Smooth muscle cell (in vitro differentiated cells): Measurements from ENCODE around the gene LSG1. TPM values are rescaled to one million over a fixed set of nuclear protein-coding genes. Genes with fewer than 3 reads are reported as not detected.

Experiments
- DNase-seq: peaks from one replicate; lab custom pipeline; 2025; ENCODE audit not compliant: unreplicated experiment; lab: John Stamatoyannopoulos, UW
- H2AFZ ChIP-seq: fragments of 200-600 bp; sonication (generic); 2 replicates; pipeline ENCODE4 v1.6.0; 2016; ENCODE audit warnings: antibody characterized with exemption, low read depth, mild to moderate bottlenecking
- H3F3A ChIP-seq: fragments of 200-600 bp; sonication (generic); 2 replicates; pipeline ENCODE4 v1.6.0; 2017; ENCODE audit warnings: antibody characterized with exemption, low read depth
- H3K27ac ChIP-seq: fragments of 200-600 bp; sonication (generic); 2 replicates; pipeline ENCODE4 v1.5.1; 2016; ENCODE audit warnings: low read depth, mild to moderate bottlenecking
- H3K27me3 ChIP-seq: fragments of 200-600 bp; sonication (generic); 2 replicates; pipeline ENCODE4 v1.6.1; 2016; ENCODE audit warnings: low read depth, mild to moderate bottlenecking
- H3K36me3 ChIP-seq: fragments of 200-600 bp; sonication (generic); 2 replicates; pipeline ENCODE4 v1.5.1; 2016; ENCODE audit warnings: low read depth
- H3K4me1 ChIP-seq: fragments of 200-600 bp; sonication (generic); 2 replicates; pipeline ENCODE4 v1.5.1; 2016; ENCODE audit warnings: low read depth
- H3K4me2 ChIP-seq: fragments of 200-600 bp; sonication (generic); 2 replicates; pipeline ENCODE4 v1.6.0; 2016; ENCODE audit warnings: mild to moderate bottlenecking
- H3K4me3 ChIP-seq: fragments of 200-600 bp; sonication (generic); 2 replicates; pipeline ENCODE4 v1.5.1; 2016; ENCODE audit warnings: mild to moderate bottlenecking
- H3K79me2 ChIP-seq: fragments of 200-600 bp; sonication (generic); 2 replicates; pipeline ENCODE4 v1.6.0; 2016; ENCODE audit warnings: low read depth, mild to moderate bottlenecking
- H3K9ac ChIP-seq: fragments of 200-600 bp; sonication (generic); 2 replicates; pipeline ENCODE4 v1.6.0; 2016; ENCODE audit warnings: low read depth
- H3K9me3 ChIP-seq: fragments of 200-600 bp; sonication (generic); replicated peaks from 2 replicates; pipeline ENCODE4 v1.5.1; 2016; ENCODE audit warnings: low read depth
- H4K20me1 ChIP-seq: fragments of 200-600 bp; sonication (generic); 2 replicates; pipeline ENCODE4 v1.6.0; 2016; ENCODE audit warnings: low read depth
- WGBS: methylation state at CpG from one replicate; pipeline ENCODE4 v1.1.7; 2016; ENCODE audit warnings: low lambda C conversion rate; 5-methylcytosine and 5-hydroxymethylcytosine counted together
- polyA plus RNA-seq: library from polyadenylated mRNA; unstranded; fragments of >200 nt; fragmentation: Nextera tagmentation; extraction: Ambion mirVana; gene quantifications from 2 replicates; pipeline ENCODE4 v1.2.1, GENCODE V29; 2016
- total RNA-seq: library from RNA; depleted of rRNA; stranded (reverse); fragments of >200 nt; gene quantifications from 2 replicates; pipeline ENCODE4 v1.2.3, GENCODE V29; 2014
- TF ChIP-seq, protein P1 (sequence below): fragments of 200-600 bp; sonication (generic); IDR thresholded peaks from 2 replicates; pipeline ENCODE4 v1.5.1; 2017; ENCODE audit warnings: borderline replicate concordance, mild to moderate bottlenecking, antibody characterized with exemption; ENCODE audit not compliant: insufficient read depth, poor library complexity, severe bottlenecking

The LSG1 gene
- total and polyA plus RNA-seq, 2 experiments from 2014 or later = 14.0 to 29.1 TPM

DNA sequence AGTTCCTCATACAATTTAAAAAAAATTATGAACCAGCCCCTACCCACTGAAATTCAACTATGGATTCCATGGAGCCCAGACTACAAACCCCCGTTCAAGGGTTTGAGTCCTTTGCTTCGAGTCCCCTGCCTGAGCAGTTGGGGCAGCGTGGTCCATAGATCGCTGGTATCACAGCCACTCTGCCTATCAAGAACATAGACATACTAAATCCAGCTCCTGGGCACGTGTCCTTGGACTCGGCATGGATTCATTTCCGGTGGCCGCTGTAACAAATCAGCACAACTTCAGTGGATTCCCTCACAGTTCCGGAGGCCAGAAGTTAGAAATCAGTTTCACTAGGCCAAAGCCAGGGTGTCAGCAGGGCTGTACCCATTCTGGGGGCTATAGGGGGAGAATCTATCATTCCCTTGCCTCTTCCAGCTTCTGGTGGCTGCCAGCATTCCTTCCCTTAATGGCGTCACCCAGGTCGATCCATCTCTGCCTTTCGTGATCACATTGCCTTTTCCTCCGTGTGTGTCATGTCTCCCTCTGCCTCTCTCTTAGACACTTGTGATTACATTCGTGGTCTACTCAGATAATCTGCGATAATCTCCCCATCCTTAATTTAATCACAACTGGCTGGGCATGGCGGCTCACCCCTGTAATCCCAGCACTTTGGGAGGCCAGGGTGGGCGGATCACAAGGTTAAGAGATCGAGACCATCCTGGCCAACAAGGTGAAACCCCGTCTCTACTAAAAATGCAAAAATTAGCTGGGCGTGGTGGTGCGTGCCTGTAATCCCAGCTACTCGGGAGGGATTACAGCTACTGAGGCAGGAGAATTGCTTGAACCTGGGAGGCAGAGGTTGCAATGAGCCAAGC is 34.2 kb downstream of the LSG1 start:
- no peaks in the 10 kb centered on the region for H3K27me3 ChIP-seq
- no peak overlapping the region for H3K9ac ChIP-seq

DNA sequence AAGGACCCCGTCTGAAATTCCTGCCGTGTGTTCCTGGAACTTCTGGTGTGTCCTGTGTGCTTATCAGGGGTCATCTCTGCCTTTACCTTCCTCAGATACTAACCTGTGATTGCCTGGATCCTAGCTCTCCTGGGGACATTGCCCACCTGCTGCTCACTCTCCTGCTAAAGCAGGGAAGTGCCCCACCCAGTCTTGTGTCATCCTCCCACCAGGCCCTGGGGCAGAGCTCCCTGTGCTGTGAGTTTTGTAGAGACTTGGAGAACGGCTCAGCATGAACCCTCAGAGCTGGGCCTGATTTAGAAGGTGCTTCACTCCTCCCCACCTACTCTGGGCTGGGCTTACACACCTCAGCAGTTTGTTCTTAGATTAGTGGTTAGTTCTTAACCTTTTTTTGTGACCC is 34.9 kb downstream of the LSG1 start:
- H3K36me3 ChIP-seq = no peaks in the 10 kb centered on the region
- H4K20me1 ChIP-seq = no peaks in the 10 kb centered on the region
- TF ChIP-seq, protein P1, sequence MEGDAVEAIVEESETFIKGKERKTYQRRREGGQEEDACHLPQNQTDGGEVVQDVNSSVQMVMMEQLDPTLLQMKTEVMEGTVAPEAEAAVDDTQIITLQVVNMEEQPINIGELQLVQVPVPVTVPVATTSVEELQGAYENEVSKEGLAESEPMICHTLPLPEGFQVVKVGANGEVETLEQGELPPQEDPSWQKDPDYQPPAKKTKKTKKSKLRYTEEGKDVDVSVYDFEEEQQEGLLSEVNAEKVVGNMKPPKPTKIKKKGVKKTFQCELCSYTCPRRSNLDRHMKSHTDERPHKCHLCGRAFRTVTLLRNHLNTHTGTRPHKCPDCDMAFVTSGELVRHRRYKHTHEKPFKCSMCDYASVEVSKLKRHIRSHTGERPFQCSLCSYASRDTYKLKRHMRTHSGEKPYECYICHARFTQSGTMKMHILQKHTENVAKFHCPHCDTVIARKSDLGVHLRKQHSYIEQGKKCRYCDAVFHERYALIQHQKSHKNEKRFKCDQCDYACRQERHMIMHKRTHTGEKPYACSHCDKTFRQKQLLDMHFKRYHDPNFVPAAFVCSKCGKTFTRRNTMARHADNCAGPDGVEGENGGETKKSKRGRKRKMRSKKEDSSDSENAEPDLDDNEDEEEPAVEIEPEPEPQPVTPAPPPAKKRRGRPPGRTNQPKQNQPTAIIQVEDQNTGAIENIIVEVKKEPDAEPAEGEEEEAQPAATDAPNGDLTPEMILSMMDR = no peak
- no peak overlapping the region for H3K9ac ChIP-seq
- no peaks in the 10 kb centered on the region for H3K27me3 ChIP-seq
- H3K4me3 ChIP-seq = no peak overlapping the region
- WGBS = 63% methylated on average over 3 of the region's 3 CpGs
- H3K9me3 ChIP-seq = no peaks in the 10 kb centered on the region
- H3F3A ChIP-seq = peaks cover 5% of the 10 kb centered on the region
- no peak overlapping the region for H3K4me2 ChIP-seq
- no peak overlapping the region for H2AFZ ChIP-seq
- no peak overlapping the region for H3K27ac ChIP-seq
- H3K4me1 ChIP-seq = no peaks in the 10 kb centered on the region
- H3K79me2 ChIP-seq = no peaks in the 10 kb centered on the region
- no peak for DNase-seq

More for the DNA sequence above, 34.2 kb downstream of the LSG1 start:
- no peak overlapping the region for H3K27ac ChIP-seq
- no peak overlapping the region for H3K4me2 ChIP-seq
- no peaks in the 10 kb centered on the region for H4K20me1 ChIP-seq
- TF ChIP-seq, protein P1 = no peak
- DNase-seq = no peak
- H3K79me2 ChIP-seq = no peaks in the 10 kb centered on the region
- H3K4me1 ChIP-seq = no peaks in the 10 kb centered on the region
- H3F3A ChIP-seq = peaks cover 5% of the 10 kb centered on the region
- peaks cover 2% of the 10 kb centered on the region for H3K36me3 ChIP-seq
- WGBS = 95% methylated on average over 22 of the region's 22 CpGs
- no peak overlapping the region for H3K4me3 ChIP-seq
- no peaks in the 10 kb centered on the region for H3K9me3 ChIP-seq
- no peak overlapping the region for H2AFZ ChIP-seq

DNA sequence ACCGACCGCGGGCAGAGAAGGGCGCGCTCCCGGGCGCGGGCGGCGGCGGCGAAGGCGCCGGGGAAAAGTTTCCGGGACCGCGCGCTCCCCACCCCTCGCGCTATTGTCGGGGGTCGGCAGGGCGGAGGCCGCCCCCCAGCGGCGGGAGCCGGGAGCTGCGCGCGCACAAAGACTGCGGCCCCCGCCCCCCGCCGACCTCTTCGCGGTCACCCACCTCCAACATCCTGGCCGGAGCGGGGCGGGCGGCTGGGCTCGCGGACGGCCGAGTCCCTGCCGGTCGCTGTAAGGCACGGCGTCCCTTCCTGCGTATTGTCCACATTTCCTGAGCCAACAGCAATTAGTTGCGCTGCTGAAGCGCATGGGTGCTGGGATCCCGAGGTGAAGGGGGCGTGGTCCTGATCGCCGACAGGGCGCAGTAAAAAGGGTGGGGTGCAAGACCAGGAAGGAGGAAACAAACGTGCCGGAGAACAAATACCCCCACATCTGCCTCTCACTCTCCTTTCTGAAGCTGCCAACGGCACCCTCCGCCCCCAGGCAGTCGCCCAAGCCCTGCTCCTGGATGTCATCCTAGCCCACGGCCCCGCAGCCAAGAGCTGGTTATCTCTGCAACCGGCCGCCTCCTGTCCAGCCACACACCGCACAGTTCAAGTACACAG is 38.5 kb downstream of the LSG1 start, which contains the start of gene TMEM44:
TMEM44 (minus strand) TSS at position 71 of the 656 bp plus-strand sequence. CDS start 204 bp downstream, outside the sequence.
- Histone ChIP-seq H3K27ac (peak within 1 kb of the TSS; percentile 31), H3K4me3 (peak within 1 kb of the TSS; percentile 88), H3K36me3 (no peaks in the 10 kb centered on the region), H3K4me2 (peak within 1 kb of the TSS; percentile 98), H3K9me3 (no peaks in the 10 kb centered on the region), H4K20me1 (no peaks in the 10 kb centered on the region), H3K79me2 (no peaks in the 10 kb centered on the region), H3K27me3 (no peaks in the 10 kb centered on the region), H3F3A (peaks cover 5% of the 10 kb centered on the region), H3K9ac (no peak within 1 kb of the TSS), H2AFZ (peak within 1 kb of the TSS; percentile 93), H3K4me1 (no peaks in the 10 kb centered on the region)
- DNase-seq = peak; percentile 41
- TF ChIP-seq, protein P1 = peak; percentile 57
- WGBS = 2% methylated on average over 46 of the region's 66 CpGs
